ENCODE results near the gene TMPRSS11A.

GRCh38 chr4:67884701-67885100, 78.6 kb downstream of the TMPRSS11A start:
- TF ChIP-seq POLR2A (IDR thresholded peaks at IDR 0.05; ENCODE audit: low read depth, low read length) (no peak), POLR2AphosphoS5 (IDR thresholded peaks at IDR 0.05; ENCODE audit: low read depth, low read length) (no peak)
